GM12878 (cell line): Measurements from ENCODE around the gene WNT5A. TPM values are rescaled to one million over a fixed set of nuclear protein-coding genes. Genes with fewer than 3 reads are reported as not detected.

ENCODE experiments used
- ATAC-seq: fragments of 200-7000 bp; cut with Tn5 transposase; 3 replicates; pipeline ENCODE4 v1.9.1; 2020; ENCODE audit warnings: mild to moderate bottlenecking, moderate library complexity
- BruUV-seq: library from RNA; stranded (reverse); fragments of 400-500 nt; replicated peaks from 2 replicates; lab custom pipeline; 2021; lab: Mats Ljungman, UMichigan
- CTCF ChIA-PET: fragments of 300-600 bp; sonication (Branson Sonifier 250); formaldehyde crosslinking; extraction: SDS; loops from one replicate; lab custom pipeline; 2021; ENCODE audit warnings: inconsistent platforms; lab: Yijun Ruan, JAX
- POLR2A ChIA-PET: fragments of 350-600 bp; formaldehyde crosslinking; extraction: SDS; loops from one replicate; lab custom pipeline; 2021; ENCODE audit warnings: inconsistent platforms; lab: Charles Lee
- RAD21 ChIA-PET: fragments of 300-600 bp; sonication (Branson Sonifier 250); formaldehyde crosslinking; loops from one replicate; lab custom pipeline; 2023; ENCODE audit warnings: antibody characterized with exemption; ENCODE audit not compliant: unreplicated experiment; lab: Charles Lee
- SMC1A ChIA-PET: fragments of 300-600 bp; sonication (Branson Sonifier 250); formaldehyde crosslinking; loops from one replicate; lab custom pipeline; 2023; ENCODE audit not compliant: unreplicated experiment, uncharacterized antibody; lab: Charles Lee
- DNase-seq: peaks from one replicate; pipeline ENCODE4 v3.0.0-alpha.2; 2011; ENCODE audit warnings: low read depth, low spot score
- FAIRE-seq: peaks from 3 replicates; lab custom pipeline; 2011; peaks lifted over from hg19 to GRCh38; lab: Jason Lieb, UNC
- H2AFZ ChIP-seq: 2 replicates; pipeline ENCODE4 v1.6.0; 2011; ENCODE audit warnings: low read depth, low read length, control low read depth; ENCODE audit not compliant: control insufficient read depth
- H3K27ac ChIP-seq: 2 replicates; pipeline ENCODE4 v1.5.1; 2011; ENCODE audit warnings: control low read depth; ENCODE audit not compliant: control insufficient read depth, insufficient read depth
- H3K27me3 ChIP-seq, 2 experiments: replicated peaks in 1 of 2; 2 replicates each; pipeline versions ENCODE4 v1.6.0 to v1.6.1; 2011; ENCODE audit warnings: low read length in 1 of 2; ENCODE audit not compliant: control insufficient read depth in 2 of 2, insufficient read depth in 2 of 2
- H3K36me3 ChIP-seq, 2 experiments: 2 replicates each; pipeline ENCODE4 v1.5.1; 2011; ENCODE audit warnings: low read length in 1 of 2; ENCODE audit not compliant: control insufficient read depth in 2 of 2, insufficient read depth in 2 of 2
- H3K4me1 ChIP-seq: 2 replicates; pipeline ENCODE4 v1.6.1; 2011; ENCODE audit warnings: mild to moderate bottlenecking, low read length, moderate library complexity, mixed read lengths; ENCODE audit not compliant: control insufficient read depth, insufficient read depth
- H3K4me2 ChIP-seq: 2 replicates; pipeline ENCODE4 v1.6.0; 2011; ENCODE audit warnings: control low read depth; ENCODE audit not compliant: control insufficient read depth, insufficient read depth
- H3K4me3 ChIP-seq: fragments of 200-600 bp; sonication (generic); 2 replicates; pipeline ENCODE4 v1.5.1; 2016
- H3K79me2 ChIP-seq: 2 replicates; pipeline ENCODE4 v1.6.0; 2011; ENCODE audit warnings: low read length; ENCODE audit not compliant: control insufficient read depth, insufficient read depth
- H3K9ac ChIP-seq: 2 replicates; pipeline ENCODE4 v1.8.0; 2011; ENCODE audit warnings: low read length, control low read depth, mixed read lengths; ENCODE audit not compliant: control insufficient read depth, insufficient read depth
- H3K9me3 ChIP-seq: replicated peaks from 3 replicates; pipeline ENCODE4 v1.5.1; 2011; ENCODE audit warnings: mild to moderate bottlenecking, low read length; ENCODE audit not compliant: control insufficient read depth, insufficient read depth
- H4K20me1 ChIP-seq: 2 replicates; pipeline ENCODE4 v1.6.0; 2011; ENCODE audit not compliant: control insufficient read depth, insufficient read depth
- CEBPZ ChIP-seq: fragments of 150-350 bp; IDR thresholded peaks from 2 replicates; pipeline ENCODE4 v1.6.1; 2016; ENCODE audit warnings: low read depth, low read length
- CHD2 ChIP-seq: IDR thresholded peaks from 2 replicates; pipeline ENCODE4 v1.6.1; 2011; ENCODE audit warnings: low read depth, low read length, improper control_type of control experiment, borderline replicate concordance
- CHD4 ChIP-seq: fragments of 200-600 bp; sonication (generic); IDR thresholded peaks from 2 replicates; pipeline ENCODE4 v1.6.1; 2016; ENCODE audit warnings: mild to moderate bottlenecking
- EED ChIP-seq: sonication (generic); IDR thresholded peaks from 2 replicates; pipeline ENCODE4 v1.6.1; 2016; ENCODE audit warnings: antibody characterized with exemption, low read depth
- ETV6 ChIP-seq, 2 experiments: fragments of 450-650 bp in 1 of 2; IDR thresholded peaks in 1 of 2; conservative IDR thresholded peaks in 1 of 2; 2 replicates each; pipeline ENCODE4 v1.6.1; 2014; ENCODE audit warnings: antibody characterized with exemption in 1 of 2, borderline replicate concordance in 1 of 2, low read depth in 1 of 2, mild to moderate bottlenecking in 1 of 2, moderate library complexity in 1 of 2
- FOXM1 ChIP-seq: IDR thresholded peaks from 2 replicates; pipeline ENCODE4 v1.6.1; 2012; ENCODE audit warnings: low read depth, mild to moderate bottlenecking, inconsistent platforms, low read length, moderate library complexity
- IRF4 ChIP-seq: IDR thresholded peaks from 2 replicates; pipeline ENCODE4 v1.6.1; 2011; ENCODE audit warnings: low read depth, low read length
- MTA3 ChIP-seq: IDR thresholded peaks from 2 replicates; pipeline ENCODE4 v1.6.1; 2012; ENCODE audit warnings: low read length, inconsistent platforms, borderline replicate concordance
- PML ChIP-seq: IDR thresholded peaks from 2 replicates; pipeline ENCODE4 v1.6.1; 2012; ENCODE audit warnings: low read length, inconsistent platforms
- RBBP5 ChIP-seq: fragments of 200-600 bp; sonication (generic); conservative IDR thresholded peaks from 2 replicates; pipeline ENCODE4 v1.6.1; 2016
- SP1 ChIP-seq: IDR thresholded peaks from one replicate; pipeline ENCODE4 v1.6.1; 2011; ENCODE audit warnings: low read depth, low read length
- TARDBP ChIP-seq: IDR thresholded peaks from 2 replicates; pipeline ENCODE4 v1.6.1; 2016; ENCODE audit warnings: borderline replicate concordance
- WRNIP1 ChIP-seq: IDR thresholded peaks from 2 replicates; pipeline ENCODE4 v1.6.1; 2011; ENCODE audit warnings: low read depth, low read length, improper control_type of control experiment, borderline replicate concordance
- WGBS: methylation state at CpG from one replicate; pipeline ENCODE4 v1.1.6; 2016; ENCODE audit warnings: low lambda C conversion rate; ENCODE audit not compliant: insufficient replicate concordance, insufficient coverage; ENCODE audit errors: missing lambda C conversion rate; 5-methylcytosine and 5-hydroxymethylcytosine counted together
- in situ Hi-C: fragments of 300-500 bp; cut with MboI; formaldehyde crosslinking; loops from 9 replicates; pipeline ENCODE4 v1.14.3; 2018; ENCODE audit warnings: mixed read lengths
- intact Hi-C: fragments of 100-400 bp; cut with micrococcal nuclease; formaldehyde crosslinking; loops from one replicate; pipeline ENCODE4 v1.14.2; 2022; ENCODE audit not compliant: unreplicated experiment
- polyA plus RNA-seq, 11 experiments: library from polyadenylated mRNA; depleted of rRNA in 4 of 11; unstranded in 6 of 11; stranded (reverse) in 5 of 11; fragments of >200 nt; fragmentation: Nextera tagmentation in 4 of 11; fragmentation: Illumina TruSeq in 1 of 11; extraction: Ambion mirVana in 4 of 11; extraction: Trizol in 1 of 11; gene quantifications; 1 replicate in 1 of 11; 2 replicates in 10 of 11; pipeline versions ENCODE4 v1.2.1 to v1.2.3, GENCODE V29; 2011 to 2016; ENCODE audit warnings: inconsistent platforms in 2 of 11, missing spikeins in 2 of 11, low read depth in 1 of 11
- total RNA-seq, 4 experiments: library from RNA; depleted of rRNA in 3 of 4; stranded (reverse); fragments of >200 nt in 3 of 4; fragmentation: Illumina TruSeq in 1 of 4; extraction: Trizol in 1 of 4; gene quantifications; 2 replicates each; pipeline versions ENCODE4 v1.2.1 to v1.2.3, GENCODE V29; 2013 to 2021
- TF ChIP-seq, protein P1 (sequence below): IDR thresholded peaks from 2 replicates; pipeline ENCODE4 v1.6.1; 2011; ENCODE audit warnings: borderline replicate concordance, low read depth, mild to moderate bottlenecking, moderate library complexity, mixed read lengths, low read length; ENCODE audit not compliant: insufficient read depth; ENCODE audit errors: extremely low read length

The WNT5A gene
- total and polyA plus RNA-seq, 10 of the 15 experiments (the other 5 are each of a cell fraction or from before 2014, with no cell fraction given), result 0.06 to 2.8 (median 0.39) TPM

GRCh38 chr3:55480911-55481743 is 6.0 kb downstream of the WNT5A start:
- ChIA-PET POLR2A (no interaction called here), CTCF (interaction anchor here (1.4 kb wide), 1 partner anchor 240 kb away, joined by 3 read pairs; no protein-coding TSS in a partner anchor), RAD21 (no interaction called here), SMC1A (interaction anchor here (1.2 kb wide), 1 partner anchor 264 kb away, joined by 3 read pairs; no protein-coding TSS in a partner anchor)
- H3K36me3 ChIP-seq, result no peaks in the 10 kb centered on the region
- no peak for FAIRE-seq
- no peaks in the 10 kb centered on the region; the same call in 1 of the 2 replicates for H4K20me1 ChIP-seq
- BruUV-seq, result no TSS peak
- no peak for DNase-seq
- peaks cover 8% of the 10 kb centered on the region; the same call in 1 of the 2 replicates for H3K4me1 ChIP-seq
- ATAC-seq, result no peak
- intact Hi-C loops (loop anchor here (10.0 kb wide), 1 partner anchor 174 kb away; no protein-coding TSS in a partner anchor), in situ Hi-C loops (loop anchor here (5.0 kb wide), 2 partner anchors 241 to 771 kb away; no protein-coding TSS in a partner anchor)
- WGBS, result 22% methylated on average over 34 of the region's 42 CpGs
- H3K4me2 ChIP-seq, result peak overlapping the region; percentile 68
- no peak overlapping the region for H3K27ac ChIP-seq
- H3K9me3 ChIP-seq, result no peaks in the 10 kb centered on the region
- H2AFZ ChIP-seq, result no peak overlapping the region
- H3K79me2 ChIP-seq, result no peaks in the 10 kb centered on the region
- H3K27me3 ChIP-seq, result peaks cover 9 to 30% of the 10 kb centered on the region in 2 experiments
- H3K4me3 ChIP-seq, result 0 out of 2 replicates have a peak overlapping the region, but pooled peaks have one; percentile 47
- no peak overlapping the region for H3K9ac ChIP-seq
- TF ChIP-seq PML (no peak), IRF4 (no peak), CHD2 (no peak), SP1 (no peak), MTA3 (no peak), RBBP5 (no peak), WRNIP1 (no peak), FOXM1 (no peak), TARDBP (no peak), EED (no peak), CEBPZ (no peak), CHD4 (no peak), ETV6 (conservative IDR thresholded peaks at IDR 0.05 in 1 of 2, IDR thresholded peaks at IDR 0.05 in 1 of 2; ENCODE audit: borderline replicate concordance in 1 of 2, low read depth in 1 of 2) (no peak)
- TF ChIP-seq, protein P1, sequence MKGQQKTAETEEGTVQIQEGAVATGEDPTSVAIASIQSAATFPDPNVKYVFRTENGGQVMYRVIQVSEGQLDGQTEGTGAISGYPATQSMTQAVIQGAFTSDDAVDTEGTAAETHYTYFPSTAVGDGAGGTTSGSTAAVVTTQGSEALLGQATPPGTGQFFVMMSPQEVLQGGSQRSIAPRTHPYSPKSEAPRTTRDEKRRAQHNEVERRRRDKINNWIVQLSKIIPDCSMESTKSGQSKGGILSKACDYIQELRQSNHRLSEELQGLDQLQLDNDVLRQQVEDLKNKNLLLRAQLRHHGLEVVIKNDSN, result no peak
